Sigmoid colon (tissue), 7 donors: ENCODE results near the gene MEGF6. TPM values are rescaled to one million over a fixed set of nuclear protein-coding genes. Genes with fewer than 3 reads are reported as not detected.

Experiments used
- DNase-seq: peaks from one replicate; pipeline ENCODE4 v3.0.0-alpha.2; 2019
- H3K27ac ChIP-seq, 4 donors: fragments of 200-600 bp; sonication (generic); one replicate each; pipeline ENCODE4 v1.5.1; 2016 to 2019; ENCODE audit warnings: mild to moderate bottlenecking in 1 of 4
- H3K27me3 ChIP-seq, 3 donors: fragments of 200-600 bp; sonication (generic); one replicate each; pipeline ENCODE4 v1.5.1; 2019; ENCODE audit warnings: mild to moderate bottlenecking in 1 of 3
- H3K36me3 ChIP-seq, 4 donors: fragments of 200-600 bp; sonication (generic); one replicate each; pipeline ENCODE4 v1.5.1; 2016 to 2019
- H3K4me1 ChIP-seq, 4 donors: fragments of 200-600 bp; sonication (generic); one replicate each; pipeline ENCODE4 v1.5.1; 2017 to 2019
- H3K4me3 ChIP-seq, 4 donors: fragments of 200-600 bp; sonication (generic); one replicate each; pipeline ENCODE4 v1.5.1; 2017 to 2019; ENCODE audit warnings: mild to moderate bottlenecking in 2 of 4, moderate library complexity in 1 of 4
- H3K9me3 ChIP-seq, 4 donors: fragments of 200-600 bp in 3 of 4; sonication (generic) in 3 of 4; one replicate each; pipeline versions ENCODE4 v1.5.1 to v1.6.1; 2013 to 2019
- EP300 ChIP-seq, 4 donors: sonication (generic); formaldehyde crosslinking; IDR thresholded peaks; one replicate each; pipeline ENCODE4 v1.6.1; 2017; ENCODE audit warnings: antibody characterized with exemption in 4 of 4
- POLR2A ChIP-seq, 2 donors: fragments of 450-650 bp; IDR thresholded peaks; one replicate each; pipeline ENCODE4 v1.6.1; 2016; ENCODE audit warnings: antibody characterized with exemption in 2 of 2, mild to moderate bottlenecking in 2 of 2, moderate library complexity in 2 of 2
- POLR2AphosphoS5 ChIP-seq, 4 donors: sonication (generic); formaldehyde crosslinking; IDR thresholded peaks; one replicate each; pipeline ENCODE4 v1.6.1; 2017; ENCODE audit warnings: antibody characterized with exemption in 4 of 4
- WGBS, 2 donors: extraction: QIAGEN DNeasy Blood & Tissue Kit; methylation state at CpG; one replicate each; pipeline ENCODE4 v1.1.7; 2013; 5-methylcytosine and 5-hydroxymethylcytosine counted together
- intact Hi-C: fragments of 100-400 bp; cut with DNase I; formaldehyde crosslinking; loops from one replicate; pipeline ENCODE4 v1.15.1; 2023
- polyA plus RNA-seq, 3 donors: library from polyadenylated mRNA; stranded (reverse); fragments of 200-250 nt; gene quantifications; one replicate each; pipeline ENCODE4 v1.2.3, GENCODE V29; 2013
- total RNA-seq, 4 donors: library from RNA; depleted of rRNA; stranded (reverse); fragments of >200 nt; gene quantifications; one replicate each; pipeline ENCODE4 v1.1.0, GENCODE V29; 2016
- TF ChIP-seq, protein P1 (sequence below), 4 experiments: fragments of 450-650 bp in 3 of 4; fragments of 200-600 bp in 1 of 4; IDR thresholded peaks; one replicate each; pipeline ENCODE4 v1.5.1; 2016 to 2019; ENCODE audit warnings: antibody characterized with exemption in 4 of 4, mild to moderate bottlenecking in 3 of 4, moderate library complexity in 2 of 4
- donor health status: healthy with polysubstance abuse.
- donor health status: Bipolar disorder and iron deficiency.
- donor health status: healthy.

MEGF6 gene
- total and polyA plus RNA-seq, 7 donors = 2.4 to 31.9 (median 7.8) TPM; not detected in 1

DNA sequence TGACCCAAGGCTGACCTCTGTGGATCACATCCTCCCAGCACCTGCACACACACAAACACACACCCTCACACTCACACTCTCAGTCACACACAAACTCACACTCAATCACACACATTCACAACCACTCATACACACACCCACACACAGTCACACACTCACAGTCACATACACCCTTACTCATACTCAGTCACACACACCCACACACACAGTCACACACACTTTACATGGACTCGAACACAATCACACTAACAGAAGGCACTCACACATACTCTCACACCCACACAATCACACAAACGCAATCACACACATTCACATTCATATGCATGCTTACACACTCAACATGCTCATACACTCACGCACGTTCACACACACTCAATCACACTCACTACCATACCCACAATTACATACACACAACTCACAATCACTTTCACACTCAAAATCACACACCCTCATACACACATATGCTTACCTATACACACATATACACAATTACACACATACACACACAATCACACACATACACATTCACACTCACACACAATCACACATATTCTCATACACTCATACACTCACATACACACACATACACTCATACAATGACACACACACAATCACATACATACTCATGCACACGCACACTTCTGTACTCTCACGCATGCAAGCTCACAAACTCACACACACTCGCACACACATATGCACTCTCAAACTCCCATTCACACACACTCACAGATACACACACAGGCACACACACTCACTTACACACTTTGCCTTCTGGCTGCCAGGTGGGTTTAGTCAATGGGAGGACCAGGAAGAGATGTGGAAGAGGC lies 6.1 kb downstream of the MEGF6 start:
- TF ChIP-seq EP300 (IDR thresholded peaks at IDR 0.05) (no peak), POLR2AphosphoS5 (IDR thresholded peaks at IDR 0.05) (no peak), POLR2A (IDR thresholded peaks at IDR 0.05) (no peak)
- TF ChIP-seq, protein P1, sequence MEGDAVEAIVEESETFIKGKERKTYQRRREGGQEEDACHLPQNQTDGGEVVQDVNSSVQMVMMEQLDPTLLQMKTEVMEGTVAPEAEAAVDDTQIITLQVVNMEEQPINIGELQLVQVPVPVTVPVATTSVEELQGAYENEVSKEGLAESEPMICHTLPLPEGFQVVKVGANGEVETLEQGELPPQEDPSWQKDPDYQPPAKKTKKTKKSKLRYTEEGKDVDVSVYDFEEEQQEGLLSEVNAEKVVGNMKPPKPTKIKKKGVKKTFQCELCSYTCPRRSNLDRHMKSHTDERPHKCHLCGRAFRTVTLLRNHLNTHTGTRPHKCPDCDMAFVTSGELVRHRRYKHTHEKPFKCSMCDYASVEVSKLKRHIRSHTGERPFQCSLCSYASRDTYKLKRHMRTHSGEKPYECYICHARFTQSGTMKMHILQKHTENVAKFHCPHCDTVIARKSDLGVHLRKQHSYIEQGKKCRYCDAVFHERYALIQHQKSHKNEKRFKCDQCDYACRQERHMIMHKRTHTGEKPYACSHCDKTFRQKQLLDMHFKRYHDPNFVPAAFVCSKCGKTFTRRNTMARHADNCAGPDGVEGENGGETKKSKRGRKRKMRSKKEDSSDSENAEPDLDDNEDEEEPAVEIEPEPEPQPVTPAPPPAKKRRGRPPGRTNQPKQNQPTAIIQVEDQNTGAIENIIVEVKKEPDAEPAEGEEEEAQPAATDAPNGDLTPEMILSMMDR (IDR thresholded peaks at IDR 0.05) = no peak
- Histone ChIP-seq H3K4me1 (peaks cover 0 to 4% (median 2%) of the 10 kb centered on the region in 4 donors), H3K27ac (no peak overlapping the region), H3K9me3 (no peaks in the 10 kb centered on the region), H3K27me3 (peaks cover 3 to 30% (median 26%) of the 10 kb centered on the region in 3 donors), H3K4me3 (no peak overlapping the region), H3K36me3 (no peaks in the 10 kb centered on the region)
- intact Hi-C loops = no loop called here
- DNase-seq = no peak
- 80 to 88% methylated on average over 7 of the region's 7 CpGs for WGBS, 2 donors

DNA sequence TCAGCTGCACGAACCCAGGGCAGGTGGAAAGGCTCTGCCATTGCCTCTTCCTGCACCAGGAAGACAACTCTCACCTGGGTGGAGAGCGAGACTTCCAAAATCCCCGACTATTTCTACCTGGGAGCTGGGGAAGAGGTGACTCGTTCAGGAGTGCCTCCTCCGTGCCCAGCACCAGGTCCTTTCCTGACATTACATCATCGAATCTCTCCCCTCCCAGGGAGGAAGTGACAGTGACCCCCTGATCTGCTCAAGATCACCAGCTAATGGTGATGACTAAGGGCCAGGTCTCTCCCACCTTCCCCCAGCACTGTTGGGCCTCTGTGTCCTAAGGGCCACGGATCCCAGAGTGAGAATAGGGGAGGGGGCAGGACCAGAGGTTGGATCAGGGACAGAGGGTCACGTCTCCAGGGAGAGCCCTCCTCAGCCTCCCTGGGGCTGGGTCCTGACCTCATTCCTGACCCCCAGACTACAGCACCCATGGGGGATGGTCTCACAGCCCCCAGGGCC lies 6.8 kb downstream of the MEGF6 start:
- no peak for TF ChIP-seq POLR2A (IDR thresholded peaks at IDR 0.05)
- TF ChIP-seq, protein P1 (IDR thresholded peaks at IDR 0.05) = no peak
- TF ChIP-seq EP300 (IDR thresholded peaks at IDR 0.05) = no peak
- no peak for TF ChIP-seq POLR2AphosphoS5 (IDR thresholded peaks at IDR 0.05)
- H3K4me1 ChIP-seq = no peaks in the 10 kb centered on the region
- no peaks in the 10 kb centered on the region for H3K36me3 ChIP-seq
- intact Hi-C loops = no loop called here
- no peak for DNase-seq
- H3K27ac ChIP-seq = no peak overlapping the region
- H3K27me3 ChIP-seq = peaks cover 0 to 23% (median 19%) of the 10 kb centered on the region in 3 donors
- H3K4me3 ChIP-seq = no peak overlapping the region
- no peaks in the 10 kb centered on the region for H3K9me3 ChIP-seq
- 80 to 87% methylated on average over 8 of the region's 8 CpGs for WGBS, 2 donors

DNA sequence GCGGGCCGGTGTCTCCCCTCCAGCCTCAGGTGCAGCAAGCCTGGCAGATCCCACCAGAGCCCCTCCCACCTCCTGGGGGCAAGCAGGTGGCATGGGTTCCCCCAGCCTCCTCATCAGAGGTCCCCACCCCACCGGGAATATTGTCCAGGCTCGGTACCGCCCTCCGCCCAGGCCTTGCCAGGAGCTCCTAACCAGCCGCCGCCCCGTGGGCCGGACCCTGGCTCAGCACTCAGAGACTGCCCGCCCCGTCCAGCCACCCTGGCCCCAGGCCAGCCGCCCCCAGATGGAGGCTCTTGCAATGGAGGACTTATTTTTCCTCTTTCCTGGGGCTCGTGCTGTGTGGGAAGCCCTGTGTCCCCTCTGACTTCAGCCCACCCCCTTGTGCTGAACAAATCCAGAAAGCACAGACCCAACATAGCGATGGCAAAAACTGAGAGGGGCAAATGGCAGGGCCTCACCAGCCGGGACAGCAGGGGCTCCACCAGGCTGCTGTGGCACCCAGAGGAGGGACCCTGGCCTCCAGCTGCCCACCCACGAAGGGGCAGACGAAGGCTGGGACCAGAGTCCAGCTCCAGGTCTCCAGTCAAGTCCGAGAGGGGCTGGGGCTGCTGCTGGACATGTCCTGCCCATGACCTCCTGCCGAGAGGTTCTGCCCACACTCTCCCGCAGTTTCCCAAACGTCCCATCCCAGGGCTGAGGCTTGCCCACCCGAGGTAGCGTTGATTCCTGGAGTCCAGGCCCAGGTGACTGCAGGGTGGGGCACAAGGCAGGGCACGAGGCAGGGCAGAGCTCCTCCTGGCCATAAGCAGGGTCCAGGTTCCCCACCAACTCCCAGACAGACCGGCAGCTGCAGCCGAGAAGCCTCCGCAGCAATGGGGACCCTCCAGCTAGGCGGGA lies 7.5 kb downstream of the MEGF6 start:
- Histone ChIP-seq H3K9me3 (no peaks in the 10 kb centered on the region), H3K36me3 (no peaks in the 10 kb centered on the region), H3K4me1 (peaks cover 0 to 4% (median 2%) of the 10 kb centered on the region in 4 donors), H3K27me3 (peaks cover 0 to 19% (median 16%) of the 10 kb centered on the region in 3 donors), H3K27ac (no peak overlapping the region), H3K4me3 (no peak overlapping the region)
- no peak for DNase-seq
- intact Hi-C loops = no loop called here
- TF ChIP-seq, protein P1 (IDR thresholded peaks at IDR 0.05) = no peak
- no peak for TF ChIP-seq POLR2A (IDR thresholded peaks at IDR 0.05)
- TF ChIP-seq POLR2AphosphoS5 (IDR thresholded peaks at IDR 0.05) = no peak
- TF ChIP-seq EP300 (IDR thresholded peaks at IDR 0.05) = no peak
- WGBS, 2 donors = 80 to 86% methylated on average over 29 of the region's 29 CpGs

DNA sequence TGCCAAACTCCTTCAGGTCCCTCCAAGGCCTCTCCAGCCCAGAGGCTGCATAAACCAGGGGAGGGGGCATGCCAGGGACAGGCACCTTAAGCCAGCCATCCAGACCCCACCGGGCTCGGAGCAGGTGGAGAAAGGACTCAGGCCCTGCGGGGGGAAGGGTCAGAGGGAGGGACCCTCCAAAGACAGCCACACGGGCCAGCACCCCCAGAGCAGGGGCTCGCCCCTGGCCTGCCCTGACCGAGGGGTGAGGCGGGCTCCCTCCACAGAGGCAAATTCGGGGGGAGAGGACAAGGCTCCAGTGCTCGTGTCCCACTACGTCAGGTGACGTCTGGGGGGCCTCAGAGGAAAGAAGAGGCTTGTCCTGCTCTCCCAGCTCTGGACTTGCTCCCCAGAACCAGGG lies 8.2 kb downstream of the MEGF6 start:
- 88 to 95% methylated on average over 11 of the region's 11 CpGs for WGBS, 2 donors

More for the DNA sequence above, 8.2 kb downstream of the MEGF6 start:
- DNase-seq = no peak
- H3K27me3 ChIP-seq = peaks cover 0 to 19% (median 9%) of the 10 kb centered on the region in 3 donors
- intact Hi-C loops = no loop called here
- TF ChIP-seq, protein P1 (IDR thresholded peaks at IDR 0.05) = no peak
- TF ChIP-seq POLR2AphosphoS5 (IDR thresholded peaks at IDR 0.05) = no peak
- TF ChIP-seq EP300 (IDR thresholded peaks at IDR 0.05) = no peak
- no peak for TF ChIP-seq POLR2A (IDR thresholded peaks at IDR 0.05)
- H3K36me3 ChIP-seq = no peaks in the 10 kb centered on the region
- no peak overlapping the region for H3K27ac ChIP-seq
- no peaks in the 10 kb centered on the region for H3K9me3 ChIP-seq
- H3K4me1 ChIP-seq = peaks cover 0 to 10% (median 8%) of the 10 kb centered on the region in 4 donors
- no peak overlapping the region for H3K4me3 ChIP-seq
